HG02678 (cell line): Measurements from ENCODE around the gene AP4M1.
"Not testable (repeated sequence)": the region's sequence is repeated elsewhere in the genome, so short reads cannot be mapped to it uniquely, and the experiment has no call there.

Experiments used
- ATAC-seq: cut with Tn5 transposase; IDR thresholded peaks from one replicate; pipeline ENCODE4 v1.9.1; 2021; ENCODE audit warnings: mild to moderate bottlenecking, moderate library complexity; ENCODE audit not compliant: unreplicated experiment

AP4M1 gene

DNA sequence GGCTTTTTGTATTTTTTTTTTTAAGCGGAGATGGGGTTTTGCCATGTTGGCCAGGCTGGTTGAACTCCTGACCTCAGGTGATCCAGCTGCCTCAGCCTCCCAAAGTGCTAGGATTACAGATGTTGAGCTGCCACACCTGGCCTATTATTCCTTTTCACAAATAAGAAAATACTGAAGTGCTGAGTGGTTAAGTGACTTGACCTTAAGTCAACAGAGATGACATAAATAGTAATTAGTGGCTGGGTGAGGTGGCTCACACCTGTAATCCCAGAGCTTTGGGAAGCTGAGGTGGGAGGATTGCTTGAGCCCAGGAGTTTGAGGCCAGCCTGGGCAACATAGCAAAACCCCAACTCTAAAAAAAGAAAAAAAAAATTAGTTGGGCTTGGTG is 28.8 kb downstream of the AP4M1 start:
- not testable (repeated sequence) for ATAC-seq

DNA sequence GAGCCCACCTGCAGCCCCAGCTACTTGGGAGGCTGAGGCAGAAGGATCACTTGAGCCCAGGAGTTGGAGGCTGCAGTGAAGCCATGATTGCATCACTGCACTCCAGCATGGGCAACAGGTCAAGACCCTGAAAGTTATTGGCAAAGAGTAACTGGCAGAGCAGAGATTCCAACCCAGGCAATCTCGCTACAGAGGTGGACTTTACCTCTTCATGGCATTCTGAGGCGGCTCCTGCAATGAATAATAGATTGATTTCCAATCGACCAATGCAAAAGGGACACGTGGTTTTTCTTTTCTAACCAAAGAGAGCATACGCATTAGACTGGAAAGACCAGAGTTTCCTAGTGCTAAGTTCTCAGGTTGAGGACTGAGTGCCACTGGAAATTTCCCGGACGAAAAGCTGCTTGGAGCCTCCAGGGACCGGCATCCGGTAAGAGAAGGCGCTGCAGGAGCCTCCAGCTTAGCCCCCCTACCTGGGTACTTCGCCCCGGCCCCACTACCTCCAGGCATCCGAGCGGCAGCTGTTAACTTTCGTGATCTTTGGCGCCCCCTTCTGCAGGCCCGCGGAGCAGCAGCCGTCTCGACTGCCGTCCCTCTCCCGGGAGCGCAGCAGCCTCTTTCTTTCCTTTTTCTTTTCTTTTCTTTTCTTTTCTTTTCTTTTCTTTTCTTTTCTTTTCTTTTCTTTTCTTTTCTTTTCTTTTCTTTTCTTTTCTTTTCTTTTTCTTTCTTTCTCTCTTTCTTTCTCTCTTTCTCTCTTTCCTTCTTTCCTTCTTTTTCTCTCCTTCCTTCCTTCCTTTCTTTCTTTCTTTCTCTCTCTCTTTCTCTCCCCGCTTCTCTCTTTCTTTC is 29.4 kb downstream of the AP4M1 start:
- ATAC-seq: no peak

DNA sequence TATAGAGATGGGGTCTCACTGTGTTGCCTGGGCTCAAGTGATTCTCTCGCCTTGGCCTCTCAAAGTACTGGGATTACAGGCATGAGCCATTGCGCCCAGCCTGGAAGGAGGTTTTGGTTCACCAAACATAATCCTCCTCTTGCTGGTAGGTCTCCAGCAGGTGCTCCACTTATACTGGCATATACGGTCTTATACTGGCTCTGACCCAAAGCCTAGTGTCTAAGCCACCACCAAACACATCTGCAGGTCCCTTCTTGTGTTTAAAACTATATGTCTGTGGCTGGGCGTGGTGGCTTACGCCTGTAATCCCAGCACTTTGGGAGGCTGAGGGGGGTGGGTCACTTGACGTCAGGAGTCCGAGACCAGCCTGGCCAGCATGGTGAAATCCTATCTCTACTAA is 30.7 kb downstream of the AP4M1 start:
- no peak for ATAC-seq

DNA sequence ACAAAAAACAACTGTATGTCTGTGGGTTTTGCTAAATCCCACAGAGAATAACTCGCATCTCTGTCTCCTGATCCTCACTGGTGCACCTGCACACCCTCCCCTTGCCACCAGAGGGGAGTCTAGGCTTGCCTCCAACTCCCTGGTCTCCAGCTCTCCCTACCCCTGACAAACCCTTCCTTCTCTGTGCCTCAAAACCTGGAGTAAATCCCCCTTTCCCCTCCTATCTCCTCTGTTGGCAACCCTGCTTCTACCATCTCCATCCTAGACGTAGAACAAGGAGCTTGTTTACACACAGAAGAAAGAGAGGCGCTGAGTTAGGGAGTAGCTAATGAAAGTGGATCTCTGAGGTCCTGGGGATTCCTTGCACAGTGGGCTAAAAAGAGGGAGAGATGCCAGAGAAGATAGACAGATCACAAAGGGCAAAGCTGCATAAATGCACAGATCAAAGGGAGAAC is 31.3 kb downstream of the AP4M1 start:
- ATAC-seq: peak; percentile 76

DNA sequence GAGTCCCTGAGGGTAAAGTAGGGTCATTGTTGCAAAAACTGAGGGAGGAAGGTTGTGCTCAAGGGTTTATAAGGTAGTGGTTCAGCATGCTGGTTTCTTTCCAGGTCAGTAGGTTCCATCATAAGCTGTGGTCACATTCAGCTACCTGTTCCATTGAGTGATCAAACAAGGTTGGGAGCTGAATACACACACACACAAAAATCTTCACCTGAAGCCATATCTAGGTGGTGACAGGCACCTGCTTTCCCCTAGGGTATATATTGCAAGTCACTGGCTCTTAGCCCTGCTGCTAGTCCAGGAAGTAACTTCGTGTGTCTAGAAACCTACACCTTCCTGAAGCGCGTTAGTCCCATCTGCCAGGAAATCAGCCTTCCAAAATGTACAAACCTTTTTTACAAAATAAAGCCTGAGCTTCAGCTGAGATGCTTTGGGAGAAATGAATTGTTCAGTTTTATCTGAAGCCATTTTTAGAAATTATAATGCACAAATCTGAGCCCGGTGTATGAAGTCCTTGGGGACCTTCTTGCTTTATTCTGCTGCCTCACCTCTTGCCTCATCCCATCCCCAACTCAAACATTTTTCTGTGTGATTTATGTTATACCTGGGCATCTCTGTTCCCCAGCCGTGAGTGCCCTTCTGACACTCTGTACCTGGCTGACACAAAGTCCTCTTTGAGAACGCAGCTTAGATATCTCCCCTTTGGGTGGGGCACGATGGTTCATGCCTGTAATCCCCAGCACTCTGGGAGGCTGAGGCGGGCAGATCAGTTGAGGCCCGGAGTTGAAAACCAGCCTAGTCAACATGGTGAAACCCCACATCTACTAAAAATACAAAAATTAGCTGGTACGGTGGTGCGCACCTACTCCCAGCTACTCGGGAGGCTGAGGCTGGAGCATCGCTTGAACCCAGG is 36.7 kb downstream of the AP4M1 start:
- no peak for ATAC-seq

DNA sequence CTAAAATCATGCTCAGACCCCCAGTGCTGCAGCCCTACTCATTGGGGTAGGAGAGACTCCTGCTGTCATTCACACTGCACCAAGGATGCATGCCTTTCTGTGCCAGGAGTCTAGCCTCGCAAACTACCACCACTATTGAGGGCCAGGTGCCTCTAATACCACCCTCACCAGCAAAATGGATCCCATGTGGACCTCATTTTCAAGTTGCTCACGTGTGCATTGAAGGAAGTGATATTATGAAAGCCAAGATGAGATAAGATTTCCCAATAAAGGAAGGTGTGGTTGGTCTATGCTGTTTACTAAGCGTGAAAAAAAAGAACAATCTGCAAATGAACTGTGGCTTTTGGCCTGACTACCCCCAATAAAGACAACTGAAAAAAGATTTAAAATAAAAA is 40.1 kb downstream of the AP4M1 start:
- ATAC-seq: no peak

DNA sequence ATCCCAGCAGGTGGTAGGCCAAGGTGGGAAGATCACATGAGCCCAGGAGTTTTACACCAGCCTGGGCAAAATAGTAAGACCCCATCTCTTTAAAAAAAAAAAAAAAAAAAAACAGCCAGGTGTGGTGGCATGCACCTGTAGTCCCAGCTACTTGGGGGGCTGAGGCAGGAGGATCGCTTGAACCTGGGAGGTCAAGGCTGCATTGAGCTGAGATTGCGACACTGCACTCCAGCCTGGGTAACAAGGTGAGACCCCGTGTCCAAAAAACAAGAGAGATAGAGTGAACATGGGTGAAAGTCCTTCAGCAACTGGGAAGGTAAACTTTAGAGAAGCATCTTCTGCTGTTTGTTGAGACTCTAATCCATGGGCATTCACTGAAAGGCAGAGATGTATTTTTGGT is 41.0 kb downstream of the AP4M1 start:
- ATAC-seq: no peak

DNA sequence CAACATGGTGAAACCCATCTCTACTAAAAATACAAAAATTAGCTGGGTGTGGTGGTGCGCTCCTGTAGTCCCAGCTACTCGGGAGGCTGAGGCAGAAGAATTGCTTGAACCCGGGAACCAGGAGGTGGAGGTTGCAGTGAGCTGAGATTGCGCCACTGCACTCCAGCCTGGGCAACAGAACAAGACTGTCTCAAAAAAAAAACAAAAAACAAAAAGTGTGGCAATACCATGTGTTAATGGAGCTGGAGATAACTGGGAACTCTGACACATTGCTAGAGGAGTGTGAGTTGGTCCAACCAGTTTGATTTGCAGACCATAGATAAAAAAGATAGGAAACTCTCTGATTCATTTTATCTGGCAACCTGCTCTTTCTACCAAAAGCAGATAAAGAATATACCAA is 44.9 kb downstream of the AP4M1 start:
- ATAC-seq: not testable (repeated sequence)

DNA sequence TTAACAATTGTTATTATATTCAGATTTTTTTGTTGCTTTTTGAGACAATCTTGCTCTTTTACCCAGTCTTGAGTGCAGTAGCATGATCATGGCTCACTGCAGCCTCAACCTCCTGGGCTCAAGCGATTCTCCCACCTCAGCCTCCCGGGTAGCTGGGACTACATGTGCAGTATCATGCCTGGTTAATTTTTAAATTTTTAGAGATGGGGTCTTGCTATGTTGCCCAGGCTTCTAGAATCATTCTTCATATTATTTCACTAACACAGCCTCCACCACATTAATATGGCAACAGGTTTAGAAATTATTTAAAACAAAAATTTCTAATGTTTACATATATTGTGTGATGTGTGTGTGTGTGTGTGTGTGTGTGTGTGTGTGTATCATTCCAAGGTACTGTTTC is 45.8 kb downstream of the AP4M1 start:
- no peak for ATAC-seq

DNA sequence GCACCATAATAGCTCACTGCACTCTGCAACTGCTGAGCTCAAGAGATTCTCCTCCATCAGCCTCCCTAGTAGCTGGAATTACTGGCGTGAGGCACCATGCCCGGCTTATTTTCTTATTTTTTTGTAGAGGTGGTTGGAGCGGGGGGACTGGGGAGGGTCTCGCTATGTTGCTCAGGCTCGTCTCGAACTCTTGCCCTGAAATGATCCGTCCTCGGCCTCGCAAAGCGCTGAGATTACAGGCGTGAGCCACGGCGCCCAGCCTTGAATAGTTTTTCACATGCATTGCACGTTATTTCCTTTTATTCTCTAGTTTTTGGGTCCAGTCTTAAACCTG is 46.7 kb downstream of the AP4M1 start:
- no peak for ATAC-seq

DNA sequence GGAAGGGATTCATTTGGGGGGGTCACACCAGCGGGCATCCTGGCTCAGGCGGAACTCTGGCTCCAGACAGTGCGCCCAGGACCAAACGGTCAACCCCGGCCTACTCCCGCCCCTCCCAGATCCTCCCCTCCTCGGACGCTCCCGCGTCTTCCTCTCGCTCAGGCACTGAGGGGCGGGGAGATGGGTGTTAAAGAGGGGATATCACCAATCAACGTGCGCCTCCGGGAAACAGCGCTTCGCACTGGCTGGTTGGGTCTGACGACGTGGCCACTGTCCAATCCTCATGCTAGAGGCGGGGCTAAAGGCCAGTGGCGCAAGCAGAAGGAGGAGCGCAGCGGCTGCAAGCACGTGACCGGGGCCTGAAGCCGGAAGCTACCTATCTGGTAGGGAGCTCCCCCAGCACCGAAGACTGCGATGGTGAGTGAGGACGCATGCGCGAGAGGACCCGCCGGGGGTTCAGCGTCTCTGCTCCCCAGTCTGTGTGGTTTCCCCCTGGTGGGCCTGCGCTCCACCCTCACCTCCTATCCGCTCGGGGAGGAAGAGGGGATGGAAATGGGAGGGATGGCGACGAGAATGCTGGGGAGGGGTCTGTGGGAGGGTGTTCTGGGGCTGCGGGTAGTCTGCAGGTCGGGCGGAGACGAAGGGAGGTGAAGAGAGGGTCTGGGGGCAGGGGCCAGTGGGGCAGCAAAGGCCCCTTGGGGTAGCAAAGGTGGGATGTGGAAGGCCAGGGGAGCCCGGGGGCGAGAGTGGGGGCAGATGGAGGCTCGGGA is 47.3 kb downstream of the AP4M1 start, which contains the start of gene LAMTOR4:
Gene LAMTOR4, plus strand, starts transcription at position 360 of the 770 bp plus-strand sequence. Its CDS starts 55 bp downstream, at position 415.
- peak; percentile 98 for ATAC-seq

DNA sequence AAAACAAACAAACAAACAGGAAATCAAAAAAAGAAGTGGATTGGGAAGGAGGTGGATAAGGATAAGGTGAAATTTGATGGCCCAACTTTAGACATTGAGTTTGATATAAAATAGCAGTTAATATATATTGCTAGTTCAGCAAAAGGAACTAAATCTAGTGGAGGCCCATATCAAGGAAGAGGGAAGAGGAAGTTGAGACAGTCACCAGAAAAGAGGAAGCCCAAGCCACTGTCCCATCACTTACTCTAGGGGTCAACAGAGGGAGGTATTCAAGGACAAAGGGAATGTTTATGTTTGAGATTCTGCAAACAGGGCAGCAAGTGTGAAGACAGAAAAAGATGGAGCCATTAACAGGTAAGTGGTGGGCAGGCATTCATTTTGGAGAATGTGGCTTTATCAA is 51.0 kb downstream of the AP4M1 start:
- no peak for ATAC-seq

DNA sequence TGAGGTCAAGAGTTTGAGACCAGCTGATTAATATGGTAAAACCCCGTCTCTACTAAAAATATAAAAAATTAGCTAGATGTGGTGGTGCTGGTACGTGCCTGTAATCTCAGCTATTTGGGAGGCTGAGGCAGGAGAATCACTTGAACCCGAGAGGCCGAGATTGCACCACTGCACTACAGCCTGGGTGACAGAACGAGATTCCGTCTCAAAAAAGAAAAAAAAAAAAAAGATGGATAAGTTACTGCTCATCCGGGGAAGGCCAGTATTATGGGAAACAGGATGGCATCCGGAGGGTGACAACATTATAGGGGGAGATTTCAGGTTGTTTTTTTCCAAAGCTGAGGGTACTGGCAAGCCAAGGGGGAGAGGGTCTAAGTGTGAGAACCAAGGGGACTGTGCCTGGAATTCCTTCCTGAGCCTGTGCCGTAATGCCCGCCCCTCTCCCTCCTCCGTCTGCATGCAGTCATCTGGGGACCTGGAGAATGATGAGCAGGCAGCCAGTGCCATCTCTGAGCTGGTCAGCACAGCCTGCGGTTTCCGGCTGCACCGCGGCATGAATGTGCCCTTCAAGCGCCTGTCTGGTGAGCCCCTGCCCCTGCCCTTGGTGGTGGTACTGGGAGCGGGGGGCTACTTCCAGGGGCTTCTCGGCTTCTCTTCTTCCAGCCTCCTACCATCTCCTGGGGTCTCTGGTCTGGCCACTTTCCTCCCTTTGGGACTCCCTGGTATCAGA is 51.7 kb downstream of the AP4M1 start:
- no peak for ATAC-seq

DNA sequence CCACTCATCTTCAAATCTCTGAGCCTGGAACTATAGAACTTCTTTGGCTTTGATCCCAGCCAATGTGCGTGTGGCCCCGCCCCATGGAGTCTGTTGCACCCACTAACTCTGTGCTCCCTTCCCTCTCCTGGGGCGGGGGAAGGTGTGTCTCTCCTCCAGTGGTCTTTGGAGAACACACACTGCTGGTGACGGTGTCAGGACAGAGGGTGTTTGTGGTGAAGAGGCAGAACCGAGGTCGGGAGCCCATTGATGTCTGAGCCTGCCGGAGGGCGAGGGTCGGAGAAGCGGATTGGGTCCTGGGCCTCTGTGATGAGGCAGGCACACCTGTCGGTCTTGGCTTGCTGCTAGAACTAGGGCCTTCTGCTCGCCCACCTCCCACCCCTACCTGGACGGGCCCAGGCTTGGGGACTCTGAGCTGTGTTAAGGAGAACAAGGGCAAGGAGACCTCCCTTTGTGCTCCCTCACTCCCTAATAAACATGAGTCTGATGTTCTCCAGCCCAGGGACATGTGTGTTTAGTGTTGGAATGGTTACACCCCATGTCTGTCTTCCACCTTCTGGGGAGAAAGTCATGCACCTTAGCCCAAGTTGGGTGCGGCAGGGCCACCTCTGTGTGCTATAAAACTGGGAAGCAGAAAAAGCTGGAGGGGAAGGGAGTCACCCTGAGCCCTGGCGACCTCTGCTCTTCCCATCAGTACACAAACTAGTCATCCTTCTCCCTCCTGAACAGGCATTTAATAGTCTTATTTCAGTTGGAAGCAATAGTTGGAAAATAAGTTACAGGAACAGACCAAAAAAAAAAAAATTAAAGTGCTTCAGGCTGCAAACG is 52.5 kb downstream of the AP4M1 start:
- no peak for ATAC-seq

DNA sequence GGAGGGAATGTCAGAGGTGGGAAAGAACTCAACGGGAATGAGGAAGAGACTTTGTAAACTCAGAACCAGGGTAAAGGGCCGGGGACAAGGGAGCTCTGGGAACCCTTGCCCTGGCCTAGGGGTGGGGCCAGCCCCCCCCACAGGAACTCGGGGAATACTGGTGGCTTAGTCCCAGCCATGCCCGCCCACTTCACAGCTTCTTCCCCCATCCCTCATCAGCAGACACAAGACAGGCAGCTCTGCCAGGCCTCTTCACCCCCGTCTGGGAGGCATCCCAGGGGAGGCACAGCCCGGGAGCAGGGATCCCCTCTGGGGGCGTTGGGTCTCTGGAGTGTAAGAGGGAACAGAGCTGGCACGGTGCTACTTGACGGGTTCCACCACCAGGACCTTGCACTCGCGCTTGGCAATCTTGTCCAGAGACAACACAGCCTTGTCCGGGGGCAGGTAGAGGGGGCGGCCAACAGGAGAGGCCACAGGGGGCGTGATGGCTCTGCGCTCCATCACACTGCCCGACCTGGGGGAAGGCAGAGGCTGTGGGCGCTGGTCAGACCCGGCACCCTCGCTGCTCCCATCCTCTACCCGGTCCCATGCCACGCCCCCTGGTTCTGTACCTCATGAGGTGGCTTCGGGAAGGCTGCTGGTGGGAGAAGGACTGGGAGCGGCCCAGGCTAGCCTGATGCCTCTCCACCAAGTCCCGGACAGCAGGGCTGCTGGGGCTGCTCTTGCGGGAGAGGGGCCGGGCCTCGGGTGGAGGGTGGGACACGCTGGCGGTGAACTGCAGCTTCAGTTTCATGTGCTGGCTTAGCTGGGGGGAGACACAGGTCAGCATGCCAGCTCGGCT is 53.4 kb downstream of the AP4M1 start:
- ATAC-seq: no peak

DNA sequence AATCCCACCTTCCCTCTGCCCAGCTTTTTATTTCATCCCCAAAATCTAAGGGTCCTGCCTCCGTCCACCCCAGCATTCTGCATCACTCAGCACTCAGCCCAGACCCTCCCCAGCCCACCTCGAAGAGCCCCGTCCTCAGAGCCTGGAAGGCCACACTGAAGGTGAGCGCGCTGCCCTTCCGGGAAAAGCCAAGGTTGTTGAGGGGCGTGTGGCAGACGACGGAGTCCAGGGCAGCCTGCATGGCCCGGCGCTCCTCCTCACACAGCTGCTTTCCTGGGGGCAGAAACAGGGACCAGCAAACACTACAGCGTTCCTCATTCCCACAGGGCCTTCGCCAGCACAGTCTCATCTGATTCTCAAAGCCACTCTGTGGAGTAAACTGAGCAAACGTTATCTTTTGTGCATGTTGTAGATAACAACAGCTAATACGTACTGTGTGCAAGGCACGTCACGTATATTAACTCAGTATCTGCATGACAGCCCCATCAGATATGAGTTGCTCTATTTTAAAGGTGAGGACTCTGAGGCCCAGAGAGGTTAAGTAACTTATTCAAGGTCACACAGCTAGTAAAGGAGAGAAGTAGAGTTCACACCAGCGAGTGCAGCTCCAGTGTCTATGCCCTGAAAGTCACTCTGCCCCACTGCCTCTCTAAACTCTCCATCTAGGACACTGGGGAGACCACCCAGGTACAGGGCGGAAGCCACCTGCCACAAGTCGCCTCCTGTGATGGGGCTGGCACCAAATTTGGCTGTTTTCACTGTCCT is 54.3 kb downstream of the AP4M1 start:
- no peak for ATAC-seq

DNA sequence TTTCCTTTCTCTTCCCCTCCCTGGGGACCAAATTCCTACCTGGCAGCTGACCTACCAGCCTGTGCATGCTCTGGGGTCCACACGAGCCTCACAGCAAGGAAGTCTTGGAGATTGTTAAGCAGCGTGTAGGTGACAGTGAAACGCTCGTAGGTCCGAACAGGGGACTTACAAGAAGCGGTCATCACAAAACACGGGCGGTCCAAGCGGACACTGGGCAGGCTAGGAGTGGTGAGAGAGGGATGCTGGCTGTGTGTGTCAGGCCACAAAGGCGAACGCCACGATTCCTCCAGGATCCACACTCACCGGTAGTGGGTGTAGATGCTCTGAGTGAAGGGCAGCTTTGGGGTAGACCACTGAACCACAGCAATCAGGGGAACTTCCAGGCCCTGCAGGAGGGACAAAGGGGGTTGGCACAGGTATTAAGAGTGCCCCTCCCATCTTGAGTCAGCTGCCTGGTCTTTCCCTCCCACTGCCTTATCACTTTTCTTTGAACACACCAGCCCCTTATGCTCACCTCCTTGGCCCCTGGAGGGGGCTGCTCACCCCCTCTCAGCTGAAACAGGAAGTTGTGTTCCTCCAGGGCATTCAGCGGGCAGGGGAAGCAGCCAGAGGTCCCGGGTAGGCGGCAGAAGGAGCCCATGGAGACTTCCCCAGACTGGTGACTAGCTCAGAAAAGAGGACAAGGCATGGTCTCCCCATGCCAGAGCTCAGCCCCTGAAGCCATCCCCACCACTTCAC is 55.1 kb downstream of the AP4M1 start:
- ATAC-seq: no peak

DNA sequence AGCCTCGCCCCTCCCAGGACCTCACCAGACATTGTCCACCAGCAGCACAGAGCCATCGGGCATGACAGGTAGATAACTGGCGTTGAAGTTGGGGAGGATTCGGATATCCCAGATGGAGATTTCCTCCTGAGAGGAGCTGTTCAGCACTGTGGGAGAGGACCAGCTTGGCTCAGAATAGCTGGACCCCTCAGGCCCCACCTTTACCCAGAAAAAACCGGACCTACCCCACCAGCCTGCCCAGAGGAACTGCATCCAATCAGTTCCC is 55.6 kb downstream of the AP4M1 start:
- ATAC-seq: no peak
